Measurements from ENCODE around the gene LOC128125822.

Gene LOC128125822

DNA sequence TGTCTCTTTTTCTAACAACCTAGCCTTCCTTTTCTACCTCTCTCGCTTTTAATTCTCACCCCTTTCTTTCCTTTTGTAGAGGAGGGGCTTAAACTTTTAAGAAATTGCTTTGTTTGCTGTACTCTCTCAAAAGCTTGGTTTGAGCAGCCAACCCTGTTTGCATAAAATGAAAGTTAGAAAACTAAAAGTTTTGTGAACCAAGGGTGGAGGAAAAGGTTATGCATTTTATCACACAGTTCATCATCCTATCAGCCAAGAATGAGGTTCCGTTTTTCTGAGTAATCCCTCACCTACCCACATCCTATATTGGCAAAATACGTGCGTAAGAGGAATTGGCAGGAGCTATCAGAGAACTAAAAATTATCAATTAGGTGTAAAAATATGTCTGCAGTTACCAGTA lies 42.8 kb upstream of the LOC128125822 start:
- no peak overlapping the region for H3K4me3 ChIP-seq (ENCODE audit: low read depth, low read length)
- peak; percentile 0 for DNase-seq (ENCODE audit: low read depth)
- TF ChIP-seq CTCF (IDR thresholded peaks at IDR 0.05; ENCODE audit: low read depth, low read length, missing control alignments) = no peak
- in situ Hi-C loops (cut with HindIII; ENCODE audit: low sequenced_read_pairs) = no loop called here

DNA sequence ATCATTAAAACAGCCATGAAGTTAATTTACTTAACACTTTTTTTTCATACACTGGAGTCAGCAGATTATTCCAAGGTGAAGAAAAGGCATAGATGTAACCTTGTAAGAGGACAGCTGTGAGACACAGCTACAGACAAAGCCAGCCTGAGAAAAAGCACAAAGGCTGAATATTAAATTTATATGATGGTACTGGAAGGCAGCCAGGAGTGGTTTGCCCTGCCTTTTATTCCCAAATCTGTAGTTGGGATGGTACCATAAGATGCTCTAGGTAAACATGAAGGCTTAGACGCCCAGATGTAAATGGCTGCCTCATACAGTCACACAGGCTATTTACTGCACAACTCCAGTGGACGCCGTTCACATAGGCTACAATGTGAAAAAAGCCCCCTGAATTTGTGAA lies 42.1 kb upstream of the LOC128125822 start:
- in situ Hi-C loops (cut with HindIII; ENCODE audit: low sequenced_read_pairs) = no loop called here
- no peak for DNase-seq (ENCODE audit: low read depth)
- no peak overlapping the region for H3K4me3 ChIP-seq (ENCODE audit: low read depth, low read length)
- no peak for TF ChIP-seq CTCF (IDR thresholded peaks at IDR 0.05; ENCODE audit: low read depth, low read length, missing control alignments)

GRCh38 chr6:63530991-63531390 lies 41.3 kb upstream of the LOC128125822 start:
- no peak overlapping the region for H3K4me3 ChIP-seq (ENCODE audit: low read depth, low read length)
- no peak for TF ChIP-seq CTCF (IDR thresholded peaks at IDR 0.05; ENCODE audit: low read depth, low read length, missing control alignments)
- in situ Hi-C loops (cut with HindIII; ENCODE audit: low sequenced_read_pairs) = no loop called here
- DNase-seq (ENCODE audit: low read depth) = no peak

GRCh38 chr6:63533026-63533425 lies 39.3 kb upstream of the LOC128125822 start:
- no peak overlapping the region for H3K4me3 ChIP-seq (ENCODE audit: low read depth, low read length)
- TF ChIP-seq CTCF (IDR thresholded peaks at IDR 0.05; ENCODE audit: low read depth, low read length, missing control alignments) = no peak
- no peak for DNase-seq (ENCODE audit: low read depth)
- in situ Hi-C loops (cut with HindIII; ENCODE audit: low sequenced_read_pairs) = no loop called here

GRCh38 chr6:63533952-63534351 lies 38.3 kb upstream of the LOC128125822 start:
- no peak for DNase-seq (ENCODE audit: low read depth)
- no peak overlapping the region for H3K4me3 ChIP-seq (ENCODE audit: low read depth, low read length)
- in situ Hi-C loops (cut with HindIII; ENCODE audit: low sequenced_read_pairs) = no loop called here
- no peak for TF ChIP-seq CTCF (IDR thresholded peaks at IDR 0.05; ENCODE audit: low read depth, low read length, missing control alignments)

DNA sequence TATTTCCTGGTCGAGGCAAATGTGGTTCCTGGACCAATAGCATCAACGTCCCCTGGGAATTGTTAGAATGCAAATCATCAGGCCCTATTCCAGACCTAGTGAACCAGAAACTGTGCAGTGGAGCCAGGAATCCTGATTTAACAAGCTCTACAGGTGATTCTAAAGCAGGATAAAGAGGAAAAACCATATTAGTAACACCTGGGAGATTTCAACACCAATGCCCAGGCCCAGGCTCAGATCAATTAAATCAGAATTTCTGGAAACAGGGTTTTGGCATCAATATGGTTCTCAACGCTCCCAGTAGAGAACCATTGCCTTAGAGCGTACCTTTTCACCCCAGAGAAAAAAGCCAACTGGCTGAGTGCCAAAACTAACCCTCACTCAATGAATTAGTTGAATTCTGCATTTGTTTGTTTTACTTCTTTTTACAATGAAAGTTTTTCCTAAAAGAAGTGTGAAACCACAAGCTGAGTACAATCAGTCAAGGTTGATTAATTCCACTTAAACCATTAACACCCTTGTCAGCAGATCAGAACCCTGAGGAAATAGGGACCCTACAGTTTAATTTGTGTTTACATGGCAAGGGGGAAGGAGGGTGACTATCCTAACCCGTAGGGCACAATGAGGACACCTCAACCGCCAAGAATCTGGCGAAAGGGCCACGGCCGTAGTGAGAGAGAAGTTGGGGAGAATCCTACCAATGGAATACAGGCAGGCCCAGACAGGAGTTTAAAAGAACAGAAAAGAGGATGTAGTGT lies 34.9 kb upstream of the LOC128125822 start:
- no peak overlapping the region for H3K4me3 ChIP-seq (ENCODE audit: low read depth, low read length)
- in situ Hi-C loops (cut with HindIII; ENCODE audit: low sequenced_read_pairs) = no loop called here
- peak; percentile 35 for DNase-seq (ENCODE audit: low read depth)
- TF ChIP-seq CTCF (IDR thresholded peaks at IDR 0.05; ENCODE audit: low read depth, low read length, missing control alignments) = no peak

Data from astrocyte of the cerebellum (primary cell).